Astrocyte (in vitro differentiated cells and primary cell): ENCODE results near the gene INSRR.

Source experiments
- EZH2 ChIP-seq: IDR thresholded peaks from 2 replicates; pipeline ENCODE4 v1.6.1; 2012; ENCODE audit warnings: mild to moderate bottlenecking, low read length, inconsistent platforms; ENCODE audit not compliant: insufficient read depth
- TF ChIP-seq, protein P1 (sequence below): IDR thresholded peaks from 2 replicates; pipeline ENCODE4 v1.5.1; 2011; ENCODE audit warnings: low read depth, mild to moderate bottlenecking, inconsistent platforms, low read length, moderate library complexity; ENCODE audit not compliant: insufficient read depth

DNA sequence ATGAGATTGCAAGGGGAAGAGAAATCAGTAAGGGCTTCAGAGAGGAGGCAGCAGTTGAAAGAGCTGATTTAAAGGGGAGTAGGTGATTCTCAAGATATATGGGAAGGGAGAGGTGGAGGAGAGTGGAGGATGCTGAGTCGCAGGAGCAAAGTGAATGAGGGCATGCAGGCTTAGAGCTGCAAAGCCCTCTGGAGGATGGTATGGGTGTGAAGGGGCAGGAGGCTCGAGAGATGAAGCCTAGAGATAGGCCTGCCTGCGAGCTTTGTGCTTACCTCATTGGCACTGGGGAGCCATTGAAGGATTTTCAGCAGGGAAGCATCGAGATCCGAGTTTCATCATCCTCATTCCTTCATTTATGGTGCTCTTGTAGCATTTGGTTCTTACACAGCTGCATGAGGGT lies 26.5 kb downstream of the INSRR start:
- TF ChIP-seq EZH2: no peak
- TF ChIP-seq, protein P1, sequence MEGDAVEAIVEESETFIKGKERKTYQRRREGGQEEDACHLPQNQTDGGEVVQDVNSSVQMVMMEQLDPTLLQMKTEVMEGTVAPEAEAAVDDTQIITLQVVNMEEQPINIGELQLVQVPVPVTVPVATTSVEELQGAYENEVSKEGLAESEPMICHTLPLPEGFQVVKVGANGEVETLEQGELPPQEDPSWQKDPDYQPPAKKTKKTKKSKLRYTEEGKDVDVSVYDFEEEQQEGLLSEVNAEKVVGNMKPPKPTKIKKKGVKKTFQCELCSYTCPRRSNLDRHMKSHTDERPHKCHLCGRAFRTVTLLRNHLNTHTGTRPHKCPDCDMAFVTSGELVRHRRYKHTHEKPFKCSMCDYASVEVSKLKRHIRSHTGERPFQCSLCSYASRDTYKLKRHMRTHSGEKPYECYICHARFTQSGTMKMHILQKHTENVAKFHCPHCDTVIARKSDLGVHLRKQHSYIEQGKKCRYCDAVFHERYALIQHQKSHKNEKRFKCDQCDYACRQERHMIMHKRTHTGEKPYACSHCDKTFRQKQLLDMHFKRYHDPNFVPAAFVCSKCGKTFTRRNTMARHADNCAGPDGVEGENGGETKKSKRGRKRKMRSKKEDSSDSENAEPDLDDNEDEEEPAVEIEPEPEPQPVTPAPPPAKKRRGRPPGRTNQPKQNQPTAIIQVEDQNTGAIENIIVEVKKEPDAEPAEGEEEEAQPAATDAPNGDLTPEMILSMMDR: no peak
